GM23338 (cell line): ENCODE data around the gene FRAS1. TPM values are rescaled to one million over a fixed set of nuclear protein-coding genes. Genes with fewer than 3 reads are reported as not detected.

ENCODE experiments used
- ATAC-seq: fragments of 200-7000 bp; cut with Tn5 transposase; 3 replicates; pipeline ENCODE4 v1.9.1; 2020
- DNase-seq: peaks from one replicate; pipeline ENCODE4 v3.0.0-alpha.2; 2015; ENCODE audit warnings: low spot score
- H2AFZ ChIP-seq: fragments of 200-600 bp; sonication (generic); 2 replicates; pipeline ENCODE4 v1.8.0; 2016; ENCODE audit warnings: antibody characterized with exemption, mild to moderate bottlenecking, moderate library complexity
- H3F3A ChIP-seq: fragments of 200-600 bp; sonication (generic); replicated peaks from 2 replicates; pipeline ENCODE4 v1.8.0; 2017; ENCODE audit warnings: antibody characterized with exemption, mixed run types, low read depth
- H3K27ac ChIP-seq: fragments of 200-600 bp; sonication (generic); 2 replicates; pipeline ENCODE4 v1.6.1; 2016; ENCODE audit warnings: low read depth
- H3K27me3 ChIP-seq: fragments of 200-600 bp; sonication (generic); 2 replicates; pipeline ENCODE4 v1.8.0; 2016; ENCODE audit warnings: mild to moderate bottlenecking, mixed run types, moderate library complexity; ENCODE audit not compliant: insufficient read depth
- H3K36me3 ChIP-seq: fragments of 200-600 bp; sonication (generic); 2 replicates; pipeline ENCODE4 v1.8.0; 2016; ENCODE audit warnings: mild to moderate bottlenecking; ENCODE audit not compliant: insufficient read depth
- H3K4me1 ChIP-seq: fragments of 200-600 bp; sonication (generic); 2 replicates; pipeline ENCODE4 v1.8.0; 2016; ENCODE audit warnings: mild to moderate bottlenecking, moderate library complexity; ENCODE audit not compliant: insufficient read depth
- H3K4me2 ChIP-seq: fragments of 200-600 bp; sonication (generic); 2 replicates; pipeline ENCODE4 v1.7.1; 2017; ENCODE audit warnings: mixed run types
- H3K4me3 ChIP-seq: fragments of 200-600 bp; sonication (generic); 2 replicates; pipeline ENCODE4 v1.6.1; 2016; ENCODE audit warnings: mixed run types
- H3K79me2 ChIP-seq: fragments of 200-600 bp; sonication (generic); replicated peaks from 2 replicates; pipeline ENCODE4 v1.8.0; 2017; ENCODE audit warnings: mild to moderate bottlenecking; ENCODE audit not compliant: insufficient read depth
- H3K9me2 ChIP-seq: fragments of 200-600 bp; sonication (generic); 2 replicates; pipeline ENCODE4 v1.8.0; 2017; ENCODE audit not compliant: insufficient read depth
- H4K20me1 ChIP-seq: fragments of 200-600 bp; sonication (generic); replicated peaks from 2 replicates; pipeline ENCODE4 v1.8.0; 2017; ENCODE audit warnings: mild to moderate bottlenecking; ENCODE audit not compliant: insufficient read depth
- H3K27ac Mint-ChIP-seq: 2 replicates; pipeline ENCODE4 v1.8.0; 2020; ENCODE audit warnings: inconsistent platforms, mild to moderate bottlenecking, moderate library complexity, mixed read lengths
- H3K27me3 Mint-ChIP-seq: 3 replicates; pipeline ENCODE4 v1.8.0; 2022; ENCODE audit warnings: low read depth, mild to moderate bottlenecking, moderate library complexity, mixed read lengths, inconsistent platforms; ENCODE audit not compliant: insufficient read depth, poor library complexity
- H3K36me3 Mint-ChIP-seq: 3 replicates; pipeline ENCODE4 v1.8.0; 2021; ENCODE audit warnings: low read depth, mild to moderate bottlenecking, inconsistent platforms, moderate library complexity, mixed read lengths
- H3K4me1 Mint-ChIP-seq: 3 replicates; pipeline ENCODE4 v1.8.0; 2020; ENCODE audit warnings: mild to moderate bottlenecking, inconsistent platforms, mixed read lengths
- H3K4me3 Mint-ChIP-seq: 3 replicates; pipeline ENCODE4 v1.8.0; 2021; ENCODE audit warnings: moderate library complexity, mild to moderate bottlenecking, inconsistent platforms, mixed read lengths
- H3K9me3 Mint-ChIP-seq: 3 replicates; pipeline ENCODE4 v1.8.0; 2020; ENCODE audit warnings: moderate library complexity, mild to moderate bottlenecking, inconsistent platforms, mixed read lengths
- CREB1 ChIP-seq: fragments of 250-450 bp; sonication (Bioruptor Pico); IDR thresholded peaks from 2 replicates; pipeline ENCODE4 v1.5.0; 2020; ENCODE audit warnings: low read depth, mild to moderate bottlenecking, moderate library complexity
- CTCF ChIP-seq, 2 experiments: fragments of 200-600 bp in 1 of 2; sonication (generic) in 1 of 2; conservative IDR thresholded peaks; 2 replicates each; pipeline versions ENCODE4 v1.5.1 to v1.6.1; 2016 to 2017; ENCODE audit warnings: antibody characterized with exemption in 2 of 2, low read depth in 2 of 2, mild to moderate bottlenecking in 2 of 2, moderate library complexity in 1 of 2
- ETS1 ChIP-seq: IDR thresholded peaks from 2 replicates; pipeline ENCODE4 v1.6.1; 2016; ENCODE audit warnings: antibody characterized with exemption
- EZH2 ChIP-seq: fragments of 200-600 bp; sonication (generic); IDR thresholded peaks from one replicate; pipeline ENCODE4 v1.8.0; 2017; ENCODE audit warnings: antibody characterized with exemption, mild to moderate bottlenecking, low read depth; ENCODE audit not compliant: unreplicated experiment
- EZH2phosphoT487 ChIP-seq: fragments of 200-600 bp; sonication (generic); IDR thresholded peaks from one replicate; pipeline ENCODE4 v1.8.1; 2018; ENCODE audit warnings: antibody characterized with exemption; ENCODE audit not compliant: unreplicated experiment
- JUNB ChIP-seq: IDR thresholded peaks from one replicate; pipeline ENCODE4 v1.6.1; 2016; ENCODE audit warnings: antibody characterized with exemption; ENCODE audit not compliant: unreplicated experiment
- NANOG ChIP-seq: IDR thresholded peaks from 2 replicates; pipeline ENCODE4 v1.6.1; 2016; ENCODE audit warnings: antibody characterized with exemption, borderline replicate concordance
- POLR2AphosphoS5 ChIP-seq: IDR thresholded peaks from 2 replicates; pipeline ENCODE4 v1.6.1; 2016; ENCODE audit warnings: antibody characterized with exemption, low read depth
- REST ChIP-seq: IDR thresholded peaks from one replicate; pipeline ENCODE4 v1.6.1; 2018; ENCODE audit warnings: antibody characterized with exemption; ENCODE audit not compliant: unreplicated experiment
- STAT1 ChIP-seq: IDR thresholded peaks from one replicate; pipeline ENCODE4 v1.6.1; 2016; ENCODE audit warnings: antibody characterized with exemption; ENCODE audit not compliant: unreplicated experiment
- ZNF114 ChIP-seq: fragments of 250-450 bp; sonication (Bioruptor Pico); IDR thresholded peaks from 2 replicates; pipeline ENCODE4 v1.5.0; 2020; ENCODE audit warnings: mild to moderate bottlenecking, moderate library complexity
- ZNF331 ChIP-seq: fragments of 250-450 bp; sonication (Bioruptor Pico); IDR thresholded peaks from 2 replicates; pipeline ENCODE4 v1.5.0; 2020; ENCODE audit warnings: low read depth, mild to moderate bottlenecking, moderate library complexity
- ZNF462 ChIP-seq: fragments of 250-450 bp; sonication (Bioruptor Pico); IDR thresholded peaks from 2 replicates; pipeline ENCODE4 v1.5.0; 2020; ENCODE audit warnings: mild to moderate bottlenecking, moderate library complexity
- polyA plus RNA-seq: library from polyadenylated mRNA; unstranded; fragments of >200 nt; fragmentation: Nextera tagmentation; extraction: Ambion mirVana; gene quantifications from 2 replicates; pipeline ENCODE4 v1.2.1, GENCODE V29; 2016
- total RNA-seq: library from RNA; depleted of rRNA; stranded (reverse); fragments of >200 nt; shearing (Covaris generic); gene quantifications from 2 replicates; pipeline ENCODE4 v1.2.3, GENCODE V29; 2014

The FRAS1 gene
- total and polyA plus RNA-seq, 2 experiments from 2014 or later = 12.4 to 108 TPM

GRCh38 chr4:78437608-78438088 lies 380.5 kb downstream of the FRAS1 start:
- no peak for TF ChIP-seq EZH2phosphoT487
- TF ChIP-seq ZNF462 (CRISPR knock-in tag) = no peak
- TF ChIP-seq NANOG = no peak
- no peak for TF ChIP-seq STAT1
- no peak for TF ChIP-seq ZNF331
- no peak for TF ChIP-seq EZH2
- no peak for TF ChIP-seq ETS1
- TF ChIP-seq CREB1 (CRISPR knock-in tag) = no peak
- no peak for TF ChIP-seq CTCF (conservative IDR thresholded peaks at IDR 0.05; ENCODE audit: low read depth in 2 of 2)
- TF ChIP-seq JUNB = no peak
- no peak for TF ChIP-seq POLR2AphosphoS5
- TF ChIP-seq REST = no peak
- TF ChIP-seq ZNF114 (CRISPR knock-in tag) = no peak
- Histone ChIP-seq H3K27me3 (no peaks in the 10 kb centered on the region), H4K20me1 (0 out of 2 replicates have a peak, but pooled peaks cover 3% of the 10 kb centered on the region), H3K36me3 (0 out of 2 replicates have a peak, but pooled peaks cover 8% of the 10 kb centered on the region), H2AFZ (no peak overlapping the region), H3F3A (no peaks in the 10 kb centered on the region), H3K9me2 (no peaks in the 10 kb centered on the region), H3K27ac (no peak overlapping the region), H3K79me2 (no peaks in the 10 kb centered on the region), H3K4me1 (no peaks in the 10 kb centered on the region), H3K4me3 (no peak overlapping the region), H3K4me2 (no peak overlapping the region)
- H3K4me3 Mint-ChIP-seq = no peak overlapping the region
- no peaks in the 10 kb centered on the region for H3K27me3 Mint-ChIP-seq
- ATAC-seq (no peak), DNase-seq (no peak)
- H3K9me3 Mint-ChIP-seq = no peaks in the 10 kb centered on the region
- H3K4me1 Mint-ChIP-seq = peaks cover 12% of the 10 kb centered on the region; the same call in 2 of the 3 replicates
- peaks cover 27% of the 10 kb centered on the region for H3K36me3 Mint-ChIP-seq
- peak overlapping the region; percentile 51; the same call in 1 of the 2 replicates for H3K27ac Mint-ChIP-seq
